ENCODE measurements around the gene CREB3L2. TPM values are rescaled to one million over a fixed set of nuclear protein-coding genes. Genes with fewer than 3 reads are reported as not detected.
"Not testable (repeated sequence)": the region's sequence is repeated elsewhere in the genome, so short reads cannot be mapped to it uniquely, and the experiment has no call there.

The CREB3L2 gene
- total RNA-seq, 1 donor from 2014 or later: 1.7 TPM

DNA sequence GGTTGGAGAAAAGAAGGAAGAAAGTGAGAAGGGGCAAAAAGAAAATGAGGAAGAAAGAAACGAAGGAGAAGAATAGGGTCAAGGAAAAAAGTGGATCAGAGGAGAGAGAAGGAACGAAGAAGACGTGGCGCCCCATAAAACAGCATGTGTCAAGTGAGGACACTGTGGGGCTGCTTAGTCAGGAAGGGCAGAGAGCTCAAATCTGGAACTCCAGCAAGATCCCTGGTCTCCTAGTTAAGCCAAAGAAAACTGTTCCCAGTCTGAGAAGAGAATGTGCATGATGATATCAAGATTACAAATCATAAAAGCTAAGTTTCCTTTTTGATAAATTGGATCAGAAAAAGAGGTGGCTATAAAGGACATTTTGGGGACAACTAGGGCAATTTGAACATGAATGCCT is 33.0 kb downstream of the CREB3L2 start:
- no peak for DNase-seq

DNA sequence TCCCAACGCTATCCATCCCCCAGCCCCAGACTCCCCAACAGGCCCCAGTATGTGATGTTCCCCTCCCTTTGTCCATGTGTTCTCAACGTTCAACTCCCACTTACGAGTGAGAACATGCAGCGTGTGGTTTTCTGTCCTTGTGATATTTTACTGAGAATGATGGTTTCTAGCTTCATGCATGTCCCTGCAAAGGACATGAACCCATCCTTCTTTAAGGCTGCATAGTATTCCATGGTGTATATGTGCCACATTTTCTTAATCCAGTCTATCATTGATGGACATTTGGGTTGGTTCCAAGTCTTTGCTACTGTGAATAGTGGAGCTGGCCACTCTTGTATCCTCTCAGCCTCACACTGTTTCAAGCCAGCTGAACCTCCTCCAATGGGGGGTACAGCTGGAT is 33.5 kb downstream of the CREB3L2 start:
- not testable (repeated sequence) for DNase-seq

GRCh38 chr7:137967143-137968018 is 34.5 kb downstream of the CREB3L2 start:
- DNase-seq: no peak

GRCh38 chr7:137966641-137967142 is 35.2 kb downstream of the CREB3L2 start:
- no peak for DNase-seq

- no peak for DNase-seq
Measured at GRCh38 chr7:137965942-137966640, 35.8 kb downstream of the CREB3L2 start.

GRCh38 chr7:137964824-137965545 is 36.9 kb downstream of the CREB3L2 start:
- no peak for DNase-seq

DNA sequence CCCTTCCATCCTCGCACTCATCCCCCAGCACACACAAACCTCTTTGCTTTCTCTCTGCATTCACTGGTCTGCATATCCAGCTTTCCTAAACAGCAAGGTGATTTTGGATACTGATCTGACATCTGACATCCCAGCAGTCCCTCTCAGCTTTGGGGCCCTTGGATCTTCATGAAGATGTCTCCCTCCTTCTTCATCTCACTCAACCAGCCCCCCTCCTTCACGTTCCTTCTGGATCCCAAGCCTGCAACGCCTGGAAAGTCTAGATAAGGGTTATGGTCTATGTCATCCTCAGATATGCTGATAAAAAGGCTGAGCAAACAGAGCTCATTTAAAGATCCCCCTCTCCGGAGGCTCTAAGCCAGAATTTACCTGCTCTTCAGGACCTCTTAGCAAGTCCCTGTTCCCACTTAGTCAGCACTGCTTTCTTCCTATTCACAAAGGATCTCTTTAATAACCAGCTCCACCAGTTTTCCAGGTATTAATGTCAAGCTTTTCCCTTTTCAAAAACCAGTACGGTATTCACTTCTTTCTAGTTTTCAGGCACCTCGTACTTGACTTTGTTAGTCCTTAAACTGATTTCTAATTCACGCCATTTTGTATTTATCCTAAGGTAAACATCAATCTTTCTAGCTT is 38.9 kb downstream of the CREB3L2 start:
- DNase-seq: no peak

GRCh38 chr7:137962491-137962874 is 39.4 kb downstream of the CREB3L2 start:
- DNase-seq: no peak

- DNase-seq: no peak
Measured at GRCh38 chr7:137961200-137962177, 40.4 kb downstream of the CREB3L2 start.

- no peak for DNase-seq
Measured at GRCh38 chr7:137960020-137960419, 41.9 kb downstream of the CREB3L2 start.

- DNase-seq: no peak
Measured at GRCh38 chr7:137958470-137959431, 43.1 kb downstream of the CREB3L2 start.

DNA sequence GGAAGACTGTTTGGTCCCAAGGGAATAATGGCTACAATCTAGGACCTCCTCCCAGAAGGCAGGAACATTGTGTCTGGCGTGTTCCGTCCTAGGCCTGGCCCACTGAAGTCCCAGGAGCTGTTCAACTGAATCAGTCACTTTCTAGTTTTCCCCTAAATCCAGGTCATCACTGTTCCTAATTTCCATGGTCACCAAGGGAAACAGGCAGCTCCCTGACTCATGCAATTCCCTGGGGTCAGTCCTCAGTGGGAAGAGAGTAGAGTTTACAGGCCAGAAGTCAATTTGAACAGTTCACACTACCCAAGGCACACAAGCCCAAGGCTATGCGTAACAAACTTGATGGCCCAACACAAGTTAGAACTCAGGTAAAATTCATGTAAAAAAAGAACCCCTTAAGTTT is 44.0 kb downstream of the CREB3L2 start:
- no peak for DNase-seq

GRCh38 chr7:137956591-137956990 is 45.3 kb downstream of the CREB3L2 start:
- DNase-seq: no peak

DNA sequence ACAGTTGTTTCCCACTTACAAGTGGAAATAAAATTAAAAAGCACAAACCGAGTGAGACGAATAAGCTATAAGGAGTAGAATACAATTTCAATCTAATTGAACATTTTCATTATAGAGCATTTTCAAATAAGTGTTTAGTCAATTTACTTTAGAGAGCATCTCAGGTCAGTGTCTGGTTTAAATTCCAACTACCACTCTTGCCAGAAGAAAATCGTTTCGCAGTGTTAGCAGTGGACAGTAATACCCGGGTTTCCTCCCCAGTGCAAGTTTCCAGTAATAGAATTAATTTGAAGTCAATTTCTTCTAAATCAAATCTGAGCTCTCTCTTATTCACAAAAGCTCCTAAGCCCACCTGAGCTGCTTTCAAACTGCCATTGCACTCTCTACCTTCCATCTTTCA is 45.7 kb downstream of the CREB3L2 start:
- DNase-seq: no peak

GRCh38 chr7:137954614-137955013 is 47.3 kb downstream of the CREB3L2 start:
- DNase-seq: no peak

DNA sequence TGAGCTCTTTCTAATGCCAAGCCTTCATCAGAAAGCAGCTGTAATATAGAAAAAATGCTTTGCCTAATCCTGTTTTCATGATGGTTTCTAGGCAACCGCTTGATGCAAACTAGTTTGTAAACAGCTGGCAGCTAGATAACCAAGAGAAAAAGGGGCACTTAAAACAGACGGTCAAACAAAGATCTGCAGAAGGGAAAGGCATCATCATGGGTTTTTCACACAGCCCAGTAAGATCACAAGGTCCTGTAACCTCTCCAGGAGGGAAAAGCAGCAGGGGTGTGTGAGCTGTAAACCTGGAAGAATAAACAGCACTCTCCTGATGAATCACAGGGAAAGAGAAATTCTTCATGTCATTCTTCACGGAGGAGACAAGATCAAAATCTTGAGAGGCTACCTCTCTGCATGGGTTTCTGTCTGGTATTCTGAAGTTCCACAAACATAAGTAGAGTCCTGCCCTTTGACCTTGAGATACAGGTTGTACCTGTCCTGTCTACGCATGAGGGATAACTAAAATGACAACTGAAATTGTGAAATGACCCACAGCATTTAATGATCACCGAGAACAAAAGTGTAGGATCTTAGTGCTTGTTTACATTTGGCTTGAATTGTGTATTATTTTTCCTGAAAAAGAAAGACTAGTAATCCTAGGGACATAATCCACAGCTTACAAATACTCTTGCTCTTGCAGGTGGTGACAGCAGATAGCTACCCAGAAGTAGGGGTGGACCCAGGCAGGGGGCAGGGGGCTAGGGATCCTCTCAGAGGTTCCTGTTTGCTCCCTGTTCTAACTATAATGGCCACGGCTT is 48.0 kb downstream of the CREB3L2 start:
- DNase-seq: no peak

GRCh38 chr7:137953043-137953664 is 48.7 kb downstream of the CREB3L2 start:
- DNase-seq: no peak

DNA sequence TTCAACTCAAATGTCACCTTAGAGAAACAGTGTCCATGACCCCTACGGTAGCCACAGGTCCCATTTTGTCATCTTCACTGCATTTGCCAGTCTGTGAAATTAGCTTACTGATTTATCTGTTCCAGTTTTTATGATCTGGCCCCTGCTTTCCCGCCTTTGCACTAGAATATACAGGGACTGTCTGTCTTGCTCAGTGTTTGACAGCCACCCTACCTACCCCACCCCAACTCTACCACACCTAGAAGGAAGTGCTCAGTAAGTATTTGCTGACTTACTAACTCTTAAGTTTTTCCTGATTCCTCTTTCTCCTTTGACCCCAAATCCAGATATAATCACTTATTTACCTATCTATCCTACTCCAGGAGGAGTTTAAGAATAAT is 49.5 kb downstream of the CREB3L2 start:
- DNase-seq: no peak

Measured in occipital lobe (tissue), 2 donors.